Measurements from ENCODE around the gene INPP5E. TPM values are rescaled to one million over a fixed set of nuclear protein-coding genes. Genes with fewer than 3 reads are reported as not detected.

INPP5E gene
- total and polyA plus RNA-seq, 10 donors = 7.8 to 25.3 (median 17.3) TPM

- TF ChIP-seq CTCF (IDR thresholded peaks at IDR 0.05 in 8 of 11, conservative IDR thresholded peaks at IDR 0.05 in 3 of 11) (no peak), POLR2A (IDR thresholded peaks at IDR 0.05) (no peak), POLR2AphosphoS5 (IDR thresholded peaks at IDR 0.05) (no peak)
- H3K4me1 ChIP-seq = no peaks in the 10 kb centered on the region
- H3K4me3 ChIP-seq = no peak overlapping the region
- WGBS, 5 donors = 90 to 97% (median 96%) methylated on average over 11 of the region's 11 CpGs
- H3K27ac ChIP-seq = no peak overlapping the region
- H3K36me3 ChIP-seq = peaks cover 2 to 100% (median 97%) of the 10 kb centered on the region in 6 donors
- H3K27me3 ChIP-seq (replicated peaks in 1 of 7) = no peaks in the 10 kb centered on the region
- intact Hi-C loops (cut with DNase I; ENCODE audit: low total_unique reads) = no loop called here
- H3K9me3 ChIP-seq = no peaks in the 10 kb centered on the region
- DNase-seq = no peak
Observed at GRCh38 chr9:136453326-136453725, 13.7 kb upstream of the INPP5E start.

GRCh38 chr9:136451221-136451877, 11.7 kb upstream of the INPP5E start:
- Histone ChIP-seq H3K27ac (no peak overlapping the region), H3K4me3 (no peak overlapping the region), H3K9me3 (no peaks in the 10 kb centered on the region), H3K36me3 (peaks cover 6 to 100% (median 95%) of the 10 kb centered on the region in 6 donors), H3K27me3 (replicated peaks in 1 of 7) (no peaks in the 10 kb centered on the region), H3K4me1 (no peaks in the 10 kb centered on the region)
- intact Hi-C loops (cut with DNase I; ENCODE audit: low total_unique reads) = no loop called here
- 88 to 97% (median 93%) methylated on average over 26 of the region's 26 CpGs for whole genome bisulfite sequencing, 5 donors
- TF ChIP-seq POLR2AphosphoS5 (IDR thresholded peaks at IDR 0.05) (no peak), CTCF (IDR thresholded peaks at IDR 0.05 in 8 of 11, conservative IDR thresholded peaks at IDR 0.05 in 3 of 11) (no peak), POLR2A (IDR thresholded peaks at IDR 0.05) (no peak)
- DNase-seq = no peak

DNA sequence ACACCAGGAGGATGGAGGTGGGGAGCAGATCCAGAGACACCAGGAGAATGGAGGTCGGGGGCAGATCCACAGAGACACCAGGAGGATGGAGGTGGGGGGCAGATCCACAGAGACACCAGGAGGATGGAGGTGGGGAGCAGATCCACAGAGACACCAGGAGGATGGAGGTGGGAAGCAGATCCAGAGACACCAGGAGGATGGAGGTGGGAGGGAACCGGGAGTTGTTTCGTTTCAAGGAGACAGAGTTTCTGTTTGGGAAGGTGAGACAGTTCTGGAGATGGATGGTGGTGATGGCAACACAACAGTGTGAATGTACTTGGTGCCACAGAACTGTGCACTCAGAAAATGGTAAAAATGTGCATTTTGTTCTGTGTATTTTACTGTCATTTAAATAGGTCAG, 9.0 kb upstream of the INPP5E start:
- intact Hi-C loops (cut with DNase I; ENCODE audit: low total_unique reads) = no loop called here
- Histone ChIP-seq H3K9me3 (no peaks in the 10 kb centered on the region), H3K27ac (no peak overlapping the region), H3K36me3 (peaks cover 5 to 100% (median 95%) of the 10 kb centered on the region in 6 donors), H3K4me1 (no peaks in the 10 kb centered on the region), H3K27me3 (replicated peaks in 1 of 7) (no peaks in the 10 kb centered on the region), H3K4me3 (no peak overlapping the region)
- WGBS, 5 donors = 90 to 97% (median 92%) methylated on average over 3 of the region's 3 CpGs
- TF ChIP-seq CTCF (IDR thresholded peaks at IDR 0.05 in 8 of 11, conservative IDR thresholded peaks at IDR 0.05 in 3 of 11) (no peak), POLR2AphosphoS5 (IDR thresholded peaks at IDR 0.05) (no peak), POLR2A (IDR thresholded peaks at IDR 0.05) (no peak)
- no peak for DNase-seq

- 92 to 96% (median 95%) methylated on average over 26 to 27 of the region's 27 CpGs for WGBS, 5 donors
- Histone ChIP-seq H3K4me1 (peaks cover 0 to 7% (median 2%) of the 10 kb centered on the region in 6 donors), H3K27me3 (replicated peaks in 1 of 7) (no peaks in the 10 kb centered on the region), H3K4me3 (no peak overlapping the region), H3K36me3 (peaks cover 7 to 100% (median 96%) of the 10 kb centered on the region in 6 donors), H3K9me3 (no peaks in the 10 kb centered on the region), H3K27ac (no peak overlapping the region)
- intact Hi-C loops (cut with DNase I; ENCODE audit: low total_unique reads) = no loop called here
- no peak for DNase-seq
- TF ChIP-seq POLR2AphosphoS5 (IDR thresholded peaks at IDR 0.05) = peak in 2 of 3 donors; percentile 8 to 60
- TF ChIP-seq POLR2A (IDR thresholded peaks at IDR 0.05) = no peak
- TF ChIP-seq CTCF (IDR thresholded peaks at IDR 0.05 in 8 of 11, conservative IDR thresholded peaks at IDR 0.05 in 3 of 11) = no peak
Observed at GRCh38 chr9:136447173-136447778, 7.6 kb upstream of the INPP5E start.
